Measurements from ENCODE around the gene SSRP1. TPM values are rescaled to one million over a fixed set of nuclear protein-coding genes. Genes with fewer than 3 reads are reported as not detected.

The SSRP1 gene
- polyA plus RNA-seq, 2 of the 4 experiments (the other 2 are of a cell fraction), result 288 to 357 TPM

- no peak for TF ChIP-seq BCL3 (IDR thresholded peaks at IDR 0.05)
These were observed 29.4 kb downstream of the SSRP1 start (continued) for GRCh38 chr11:57306161-57306876.

GRCh38 chr11:57305523-57305922, 30.2 kb downstream of the SSRP1 start:
- Histone ChIP-seq H3K4me1 (peaks cover 42% of the 10 kb centered on the region), H3K9me3 (0 out of 3 replicates have a peak, but pooled peaks cover 2% of the 10 kb centered on the region), H3K4me2 (no peak overlapping the region), H3K27ac (no peak overlapping the region), H3K4me3 (no peak overlapping the region)
- ChIA-PET CTCF (interaction anchor here (1.7 kb wide), 1 partner anchor 8 kb away, joined by 4 read pairs; no protein-coding TSS in a partner anchor), POLR2A (no interaction called here)
- WGBS (ENCODE audit: missing lambda C conversion rate), result 85% methylated on average over 8 of the region's 8 CpGs
- no peak for DNase-seq (ENCODE audit: low read depth in 1 of 2, low spot score in 1 of 2)
- ATAC-seq, result no peak
- TF ChIP-seq GATA3 (IDR thresholded peaks at IDR 0.05; ENCODE audit: borderline replicate concordance), result no peak
- FAIRE-seq, result no peak

- no peak overlapping the region for H3K4me3 ChIP-seq
- no peak overlapping the region for H3K4me2 ChIP-seq
- TF ChIP-seq RCOR1 (IDR thresholded peaks at IDR 0.05; ENCODE audit: low read depth, low read length) (no peak), REST (IDR thresholded peaks at IDR 0.05) (no peak), ZC3H11A (IDR thresholded peaks at IDR 0.05) (no peak), EHF (CRISPR knock-in tag; IDR thresholded peaks at IDR 0.05) (no peak), HDAC2 (IDR thresholded peaks at IDR 0.05) (no peak), USF2 (IDR thresholded peaks at IDR 0.05) (no peak)
- ChIA-PET CTCF (interaction anchor here (0.9 to 1.1 kb wide), 3 partner anchors 17 to 463 kb away, joined by 3 read pairs; no protein-coding TSS in a partner anchor), POLR2A (no interaction called here)
- FAIRE-seq, result no peak
- ATAC-seq, result no peak
- H3K4me1 ChIP-seq, result peaks cover 32% of the 10 kb centered on the region
- no peak for DNase-seq (ENCODE audit: low read depth in 1 of 2, low spot score in 1 of 2)
- 93% methylated on average over 7 of the region's 8 CpGs for WGBS (ENCODE audit: missing lambda C conversion rate)
- peaks cover 14% of the 10 kb centered on the region for H3K9me3 ChIP-seq
- H3K27ac ChIP-seq, result peak overlapping the region in 1 of 2 experiments; percentile 0; a peak in 1 of 6 replicates
These were observed 31.6 kb downstream of the SSRP1 start for GRCh38 chr11:57303990-57304579.

GRCh38 chr11:57303280-57303989, 32.3 kb downstream of the SSRP1 start:
- FAIRE-seq, result no peak
- 94% methylated on average over 17 of the region's 17 CpGs for WGBS (ENCODE audit: missing lambda C conversion rate)
- H3K4me2 ChIP-seq, result no peak overlapping the region
- CTCF ChIA-PET, result interaction anchor here (1.0 to 2.0 kb wide), 3 partner anchors 10 to 26 kb away, joined by 3 to 5 read pairs (median 3); no protein-coding TSS in a partner anchor
- peaks cover 17% of the 10 kb centered on the region for H3K9me3 ChIP-seq
- H3K4me1 ChIP-seq, result peaks cover 25% of the 10 kb centered on the region
- POLR2A ChIA-PET, result no interaction called here
- no peak overlapping the region for H3K4me3 ChIP-seq
- ATAC-seq, result peak; percentile 15 to 27; a peak in 4 of 6 replicates
- TF ChIP-seq ELK1 (IDR thresholded peaks at IDR 0.05; ENCODE audit: low read depth, low read length) (no peak), MYC (IDR thresholded peaks at IDR 0.05; ENCODE audit: borderline replicate concordance, low read length) (no peak), TP53 (CRISPR knock-in tag; IDR thresholded peaks at IDR 0.05) (no peak), BHLHE40 (IDR thresholded peaks at IDR 0.05; ENCODE audit: low read depth, low read length) (no peak), EHMT2 (IDR thresholded peaks at IDR 0.05; ENCODE audit: low read depth) (no peak), KDM5A (IDR thresholded peaks at IDR 0.05) (no peak), MAX (IDR thresholded peaks at IDR 0.05) (no peak), EP300 (IDR thresholded peaks at IDR 0.05) (no peak), E2F6 (IDR thresholded peaks at IDR 0.05; ENCODE audit: borderline replicate concordance, low read depth) (no peak)
- no peak overlapping the region for H3K27ac ChIP-seq
- no peak for DNase-seq (ENCODE audit: low read depth in 1 of 2, low spot score in 1 of 2)

Data from A549 (cell line).